ENCODE results near the gene DNAJC8.
A peak's percentile ranks its signal among the peaks of the same experiment; 100 is the strongest.

Gene DNAJC8

GRCh38 chr1:28249866-28250295 is 17.1 kb upstream of the DNAJC8 start:
- DNase-seq (ENCODE audit: low read depth) = no peak
- no peak overlapping the region for H3K4me3 ChIP-seq (ENCODE audit: low read depth, low read length)
- TF ChIP-seq CTCF (IDR thresholded peaks at IDR 0.05; ENCODE audit: insufficient read depth, low read depth, low read length, missing control alignments) = no peak

GRCh38 chr1:28249013-28249865 is 16.4 kb upstream of the DNAJC8 start:
- DNase-seq (ENCODE audit: low read depth) = peak; percentile 67
- H3K4me3 ChIP-seq (ENCODE audit: low read depth, low read length) = peak overlapping the region; percentile 17

GRCh38 chr1:28248273-28249012 is 15.6 kb upstream of the DNAJC8 start:
- H3K4me3 ChIP-seq (ENCODE audit: low read depth, low read length) = peak overlapping the region; percentile 17
- peak; percentile 88 for DNase-seq (ENCODE audit: low read depth)
- TF ChIP-seq CTCF (IDR thresholded peaks at IDR 0.05; ENCODE audit: insufficient read depth, low read depth, low read length, missing control alignments) = peak; percentile 94

More at GRCh38 chr1:28249013-28249865, 16.4 kb upstream of the DNAJC8 start:
- TF ChIP-seq CTCF (IDR thresholded peaks at IDR 0.05; ENCODE audit: insufficient read depth, low read depth, low read length, missing control alignments) = no peak

GRCh38 chr1:28247612-28248272 is 14.9 kb upstream of the DNAJC8 start:
- DNase-seq (ENCODE audit: low read depth) = no peak
- TF ChIP-seq CTCF (IDR thresholded peaks at IDR 0.05; ENCODE audit: insufficient read depth, low read depth, low read length, missing control alignments) = no peak
- peak overlapping the region; percentile 54 for H3K4me3 ChIP-seq (ENCODE audit: low read depth, low read length)

GRCh38 chr1:28246427-28246832 is 13.6 kb upstream of the DNAJC8 start:
- peak; percentile 87 for DNase-seq (ENCODE audit: low read depth)
- TF ChIP-seq CTCF (IDR thresholded peaks at IDR 0.05; ENCODE audit: insufficient read depth, low read depth, low read length, missing control alignments) = no peak
- peak overlapping the region; percentile 85 for H3K4me3 ChIP-seq (ENCODE audit: low read depth, low read length)

GRCh38 chr1:28244549-28245251 is 11.9 kb upstream of the DNAJC8 start:
- peak overlapping the region; percentile 85 for H3K4me3 ChIP-seq (ENCODE audit: low read depth, low read length)
- peak; percentile 90 for DNase-seq (ENCODE audit: low read depth)
- no peak for TF ChIP-seq CTCF (IDR thresholded peaks at IDR 0.05; ENCODE audit: insufficient read depth, low read depth, low read length, missing control alignments)

Measured in GM12865 (cell line).